Measurements from ENCODE around the gene BSPRY. TPM values are rescaled to one million over a fixed set of nuclear protein-coding genes. Genes with fewer than 3 reads are reported as not detected.

Gene BSPRY
- total RNA-seq (2012; rRNA removed) = under 0.01 TPM in 1 of 2 replicates, not detected in the other

- Histone ChIP-seq H3K4me1 (ENCODE audit: control insufficient read depth, insufficient read depth, low read length) (peaks cover 8% of the 10 kb centered on the region), H3K4me3 (ENCODE audit: low read length) (peak within 1 kb of the TSS; percentile 55), H3K36me3 (ENCODE audit: insufficient read depth, low read length) (no peaks in the 10 kb centered on the region), H3K9ac (ENCODE audit: low read depth, low read length) (no peak within 1 kb of the TSS), H3K9me3 (replicated peaks; ENCODE audit: low read length) (no peaks in the 10 kb centered on the region), H3K27me3 (ENCODE audit: control insufficient read depth, insufficient read depth, low read length) (peaks cover 73% of the 10 kb centered on the region), H3K4me2 (ENCODE audit: low read length) (peak within 1 kb of the TSS; percentile 77)
Observed at GRCh38 chr9:113349445-113350094, at the start of gene BSPRY. TSS of gene BSPRY (plus strand) at chr9:113349541. CDS start at chr9:113349580, 39 bp downstream.

GRCh38 chr9:113299800-113300292 is 49.5 kb upstream of the BSPRY start:
- H3K4me3 ChIP-seq (ENCODE audit: low read length) = no peak overlapping the region
- H3K4me1 ChIP-seq (ENCODE audit: control insufficient read depth, insufficient read depth, low read length) = no peaks in the 10 kb centered on the region
- no peaks in the 10 kb centered on the region for H3K36me3 ChIP-seq (ENCODE audit: insufficient read depth, low read length)
- H3K27me3 ChIP-seq (ENCODE audit: control insufficient read depth, insufficient read depth, low read length) = peaks cover 58% of the 10 kb centered on the region
- H3K4me2 ChIP-seq (ENCODE audit: low read length) = no peak overlapping the region
- no peak overlapping the region for H3K9ac ChIP-seq (ENCODE audit: low read depth, low read length)
- no peaks in the 10 kb centered on the region for H3K9me3 ChIP-seq (replicated peaks; ENCODE audit: low read length)

GRCh38 chr9:113301548-113301947 is 47.8 kb upstream of the BSPRY start:
- Histone ChIP-seq H3K9me3 (replicated peaks; ENCODE audit: low read length) (no peaks in the 10 kb centered on the region), H3K27me3 (ENCODE audit: control insufficient read depth, insufficient read depth, low read length) (peaks cover 58% of the 10 kb centered on the region), H3K4me2 (ENCODE audit: low read length) (no peak overlapping the region), H3K36me3 (ENCODE audit: insufficient read depth, low read length) (no peaks in the 10 kb centered on the region), H3K4me1 (ENCODE audit: control insufficient read depth, insufficient read depth, low read length) (no peaks in the 10 kb centered on the region), H3K4me3 (ENCODE audit: low read length) (no peak overlapping the region), H3K9ac (ENCODE audit: low read depth, low read length) (no peak overlapping the region)

- Histone ChIP-seq H3K36me3 (ENCODE audit: insufficient read depth, low read length) (no peaks in the 10 kb centered on the region), H3K9ac (ENCODE audit: low read depth, low read length) (no peak within 1 kb of the TSS), H3K4me1 (ENCODE audit: control insufficient read depth, insufficient read depth, low read length) (no peaks in the 10 kb centered on the region), H3K4me3 (ENCODE audit: low read length) (no peak within 1 kb of the TSS), H3K27me3 (ENCODE audit: control insufficient read depth, insufficient read depth, low read length) (peaks cover 61% of the 10 kb centered on the region), H3K9me3 (replicated peaks; ENCODE audit: low read length) (no peaks in the 10 kb centered on the region), H3K4me2 (ENCODE audit: low read length) (no peak within 1 kb of the TSS)
Observed at GRCh38 chr9:113302792-113303418, 46.4 kb upstream of the BSPRY start, which contains the start of gene RNF183. TSS of gene RNF183 (minus strand) at chr9:113303376. CDS start at chr9:113298184, 5,192 bp downstream.

GRCh38 chr9:113306566-113306965 is 42.8 kb upstream of the BSPRY start:
- peaks cover 34% of the 10 kb centered on the region for H3K27me3 ChIP-seq (ENCODE audit: control insufficient read depth, insufficient read depth, low read length)
- H3K9ac ChIP-seq (ENCODE audit: low read depth, low read length) = no peak overlapping the region
- H3K4me3 ChIP-seq (ENCODE audit: low read length) = no peak overlapping the region
- H3K4me2 ChIP-seq (ENCODE audit: low read length) = no peak overlapping the region
- no peaks in the 10 kb centered on the region for H3K36me3 ChIP-seq (ENCODE audit: insufficient read depth, low read length)
- no peaks in the 10 kb centered on the region for H3K9me3 ChIP-seq (replicated peaks; ENCODE audit: low read length)
- no peaks in the 10 kb centered on the region for H3K4me1 ChIP-seq (ENCODE audit: control insufficient read depth, insufficient read depth, low read length)

GRCh38 chr9:113307396-113307975 is 41.9 kb upstream of the BSPRY start:
- H3K36me3 ChIP-seq (ENCODE audit: insufficient read depth, low read length) = no peaks in the 10 kb centered on the region
- H3K9me3 ChIP-seq (replicated peaks; ENCODE audit: low read length) = no peaks in the 10 kb centered on the region
- no peak overlapping the region for H3K4me2 ChIP-seq (ENCODE audit: low read length)
- H3K9ac ChIP-seq (ENCODE audit: low read depth, low read length) = no peak overlapping the region
- H3K27me3 ChIP-seq (ENCODE audit: control insufficient read depth, insufficient read depth, low read length) = peaks cover 25% of the 10 kb centered on the region
- no peak overlapping the region for H3K4me3 ChIP-seq (ENCODE audit: low read length)
- no peaks in the 10 kb centered on the region for H3K4me1 ChIP-seq (ENCODE audit: control insufficient read depth, insufficient read depth, low read length)

GRCh38 chr9:113309204-113309813 is 40.0 kb upstream of the BSPRY start:
- Histone ChIP-seq H3K9ac (ENCODE audit: low read depth, low read length) (no peak overlapping the region), H3K9me3 (replicated peaks; ENCODE audit: low read length) (no peaks in the 10 kb centered on the region), H3K4me1 (ENCODE audit: control insufficient read depth, insufficient read depth, low read length) (no peaks in the 10 kb centered on the region), H3K4me3 (ENCODE audit: low read length) (no peak overlapping the region), H3K36me3 (ENCODE audit: insufficient read depth, low read length) (no peaks in the 10 kb centered on the region), H3K4me2 (ENCODE audit: low read length) (no peak overlapping the region), H3K27me3 (ENCODE audit: control insufficient read depth, insufficient read depth, low read length) (peaks cover 13% of the 10 kb centered on the region)

- Histone ChIP-seq H3K4me2 (ENCODE audit: low read length) (no peak overlapping the region), H3K9me3 (replicated peaks; ENCODE audit: low read length) (no peaks in the 10 kb centered on the region), H3K4me1 (ENCODE audit: control insufficient read depth, insufficient read depth, low read length) (no peaks in the 10 kb centered on the region), H3K4me3 (ENCODE audit: low read length) (no peak overlapping the region), H3K27me3 (ENCODE audit: control insufficient read depth, insufficient read depth, low read length) (peaks cover 13% of the 10 kb centered on the region), H3K9ac (ENCODE audit: low read depth, low read length) (no peak overlapping the region), H3K36me3 (ENCODE audit: insufficient read depth, low read length) (no peaks in the 10 kb centered on the region)
Observed at GRCh38 chr9:113310538-113310937, 38.8 kb upstream of the BSPRY start.

- Histone ChIP-seq H3K9me3 (replicated peaks; ENCODE audit: low read length) (no peaks in the 10 kb centered on the region), H3K27me3 (ENCODE audit: control insufficient read depth, insufficient read depth, low read length) (peaks cover 13% of the 10 kb centered on the region), H3K9ac (ENCODE audit: low read depth, low read length) (no peak overlapping the region), H3K36me3 (ENCODE audit: insufficient read depth, low read length) (no peaks in the 10 kb centered on the region), H3K4me3 (ENCODE audit: low read length) (no peak overlapping the region), H3K4me2 (ENCODE audit: low read length) (no peak overlapping the region), H3K4me1 (ENCODE audit: control insufficient read depth, insufficient read depth, low read length) (no peaks in the 10 kb centered on the region)
Observed at GRCh38 chr9:113311961-113312360, 37.4 kb upstream of the BSPRY start.

GRCh38 chr9:113313261-113313660 is 36.1 kb upstream of the BSPRY start:
- H3K4me1 ChIP-seq (ENCODE audit: control insufficient read depth, insufficient read depth, low read length) = no peaks in the 10 kb centered on the region
- no peaks in the 10 kb centered on the region for H3K9me3 ChIP-seq (replicated peaks; ENCODE audit: low read length)
- peaks cover 9% of the 10 kb centered on the region for H3K27me3 ChIP-seq (ENCODE audit: control insufficient read depth, insufficient read depth, low read length)
- no peaks in the 10 kb centered on the region for H3K36me3 ChIP-seq (ENCODE audit: insufficient read depth, low read length)
- no peak overlapping the region for H3K4me3 ChIP-seq (ENCODE audit: low read length)
- no peak overlapping the region for H3K4me2 ChIP-seq (ENCODE audit: low read length)
- no peak overlapping the region for H3K9ac ChIP-seq (ENCODE audit: low read depth, low read length)

- Histone ChIP-seq H3K9ac (ENCODE audit: low read depth, low read length) (no peak overlapping the region), H3K36me3 (ENCODE audit: insufficient read depth, low read length) (no peaks in the 10 kb centered on the region), H3K4me1 (ENCODE audit: control insufficient read depth, insufficient read depth, low read length) (no peaks in the 10 kb centered on the region), H3K27me3 (ENCODE audit: control insufficient read depth, insufficient read depth, low read length) (peaks cover 9% of the 10 kb centered on the region), H3K4me2 (ENCODE audit: low read length) (no peak overlapping the region), H3K9me3 (replicated peaks; ENCODE audit: low read length) (no peaks in the 10 kb centered on the region), H3K4me3 (ENCODE audit: low read length) (no peak overlapping the region)
Observed at GRCh38 chr9:113315231-113315630, 34.1 kb upstream of the BSPRY start.
